ENCODE measurements around the gene TARS3.

TARS3 gene

DNA sequence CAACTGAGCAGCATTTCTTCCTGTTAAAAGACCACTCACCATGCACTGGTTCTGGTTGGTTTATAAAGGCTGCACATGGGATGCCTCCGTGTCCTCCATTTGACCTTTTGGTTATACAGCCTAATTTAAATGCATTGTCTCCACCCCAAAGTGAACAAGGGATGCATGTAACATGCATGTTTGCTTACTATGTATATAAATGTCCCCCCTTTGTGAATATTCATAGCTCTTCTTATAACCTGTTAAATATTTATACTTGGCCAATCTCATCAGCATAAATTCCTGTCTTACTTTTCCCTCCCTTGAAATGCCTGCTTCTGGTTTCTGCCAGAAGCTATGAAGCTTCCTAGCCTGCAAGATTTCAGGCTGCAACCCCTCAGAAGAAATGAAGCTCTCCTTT is 27.4 kb downstream of the TARS3 start:
- DNase-seq (ENCODE audit: insufficient read length) (no peak), FAIRE-seq (no peak)
- TF ChIP-seq TAF1 (IDR thresholded peaks at IDR 0.05; ENCODE audit: borderline replicate concordance, low read depth, low read length) (no peak), POLR2A (IDR thresholded peaks at IDR 0.05; ENCODE audit: low read depth, low read length) (no peak), POLR2AphosphoS5 (IDR thresholded peaks at IDR 0.05; ENCODE audit: low read depth, low read length) (no peak)

DNA sequence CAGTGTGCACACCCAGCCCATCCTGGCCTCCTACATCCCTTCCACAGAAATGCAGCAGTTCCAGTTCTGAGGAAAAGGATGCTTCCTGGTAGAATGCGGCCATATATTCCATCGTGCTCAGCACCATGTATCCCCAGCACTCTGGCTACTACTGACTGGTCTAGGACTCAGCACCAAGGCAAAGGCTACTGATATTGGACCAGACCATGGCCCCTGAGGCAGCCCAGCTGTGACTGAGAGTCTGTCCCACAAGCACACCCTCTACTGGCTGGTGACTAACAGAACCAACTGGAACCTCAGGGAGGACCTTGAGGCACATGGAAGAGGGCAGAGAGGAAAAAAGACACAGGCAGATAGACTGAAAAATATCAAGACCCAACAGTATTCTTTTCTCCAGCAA is 30.0 kb downstream of the TARS3 start:
- FAIRE-seq = no peak
- TF ChIP-seq POLR2A (IDR thresholded peaks at IDR 0.05; ENCODE audit: low read depth, low read length) (no peak), TAF1 (IDR thresholded peaks at IDR 0.05; ENCODE audit: borderline replicate concordance, low read depth, low read length) (no peak), POLR2AphosphoS5 (IDR thresholded peaks at IDR 0.05; ENCODE audit: low read depth, low read length) (no peak)

DNA sequence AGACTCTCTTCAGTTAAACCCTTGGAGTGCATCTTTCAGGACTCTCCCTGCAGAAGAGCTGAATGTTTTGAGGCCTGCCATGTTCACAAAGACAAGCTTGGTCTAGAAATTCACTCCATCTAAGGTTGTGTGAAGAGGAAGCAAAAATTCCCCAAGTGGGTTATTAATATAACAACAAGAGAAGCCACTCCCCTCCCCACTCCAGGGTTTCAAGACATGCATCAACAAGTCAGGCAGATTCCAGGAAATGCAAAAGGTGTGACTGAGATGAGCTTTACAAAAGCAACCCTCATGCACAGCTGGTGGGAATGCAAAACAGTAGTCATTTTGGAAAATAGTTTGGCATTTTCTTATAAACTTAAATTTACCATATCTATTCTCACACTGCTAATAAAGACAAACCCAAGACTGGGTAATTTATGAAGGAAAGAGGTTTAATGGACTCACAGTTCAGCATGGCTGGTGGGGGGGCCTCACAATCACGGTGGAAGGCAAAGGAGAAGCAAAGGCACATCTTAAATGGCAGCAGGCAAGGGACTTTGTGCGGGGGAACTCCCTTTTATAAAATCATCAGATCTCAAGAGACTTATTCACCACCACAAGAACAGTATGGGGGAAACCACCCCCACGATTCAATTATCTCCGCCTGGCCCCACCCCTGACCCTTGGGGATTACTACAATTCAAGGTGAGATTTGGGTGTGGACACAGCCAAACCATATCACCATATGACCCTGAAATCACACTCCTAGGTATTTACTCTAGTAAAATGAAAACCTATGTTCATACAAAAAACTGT is 31.3 kb downstream of the TARS3 start:
- no peak for TF ChIP-seq TAF1 (IDR thresholded peaks at IDR 0.05; ENCODE audit: borderline replicate concordance, low read depth, low read length)
- TF ChIP-seq POLR2AphosphoS5 (IDR thresholded peaks at IDR 0.05; ENCODE audit: low read depth, low read length) = no peak
- TF ChIP-seq POLR2A (IDR thresholded peaks at IDR 0.05; ENCODE audit: low read depth, low read length) = no peak
- DNase-seq (ENCODE audit: insufficient read length) (no peak), FAIRE-seq (no peak)

More for the DNA sequence above, 30.0 kb downstream of the TARS3 start:
- DNase-seq (ENCODE audit: insufficient read length) = no peak

DNA sequence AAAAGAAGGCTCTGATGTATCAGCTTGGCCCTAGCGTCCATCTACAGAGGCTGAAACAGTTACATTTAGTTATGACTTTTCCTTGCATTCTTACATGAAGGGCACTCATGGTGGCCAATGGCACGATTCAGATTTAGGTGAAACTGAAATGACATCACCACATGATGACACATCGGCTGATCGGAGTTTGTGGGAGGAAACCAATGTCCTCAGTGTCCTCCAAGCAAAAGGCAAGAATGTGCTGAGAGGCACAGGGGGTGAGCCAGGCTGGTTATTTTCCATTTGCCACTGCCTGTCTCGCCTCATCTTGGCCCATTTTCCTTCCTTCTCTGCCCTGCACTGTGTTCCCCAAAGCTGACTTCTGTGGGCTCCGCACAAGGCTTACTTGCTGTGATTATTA is 34.4 kb downstream of the TARS3 start:
- DNase-seq (ENCODE audit: insufficient read length) (no peak), FAIRE-seq (no peak)
- no peak for TF ChIP-seq POLR2AphosphoS5 (IDR thresholded peaks at IDR 0.05; ENCODE audit: low read depth, low read length)

DNA sequence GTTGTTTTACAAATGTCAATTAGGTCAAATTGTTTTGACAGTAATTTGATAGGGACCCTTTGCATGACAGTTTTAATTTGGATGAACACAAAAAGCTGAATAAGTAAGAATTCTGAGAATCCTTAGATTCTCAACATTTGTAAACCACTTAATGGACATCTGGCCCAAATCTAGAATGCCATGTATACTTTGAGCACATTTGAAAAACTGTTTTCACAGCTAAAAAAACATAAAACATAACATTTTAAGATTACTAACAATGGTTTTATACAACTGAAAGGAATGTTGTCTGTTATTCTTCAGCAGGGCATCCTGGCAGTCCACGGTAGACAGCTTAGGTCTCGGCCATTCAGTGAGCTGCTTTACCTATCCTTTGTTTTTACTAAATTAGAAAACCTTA is 37.6 kb downstream of the TARS3 start:
- TF ChIP-seq POLR2AphosphoS5 (IDR thresholded peaks at IDR 0.05; ENCODE audit: low read depth, low read length) (no peak), TAF1 (IDR thresholded peaks at IDR 0.05; ENCODE audit: borderline replicate concordance, low read depth, low read length) (no peak), POLR2A (IDR thresholded peaks at IDR 0.05; ENCODE audit: low read depth, low read length) (no peak)
- no peak for FAIRE-seq
- no peak for DNase-seq (ENCODE audit: insufficient read length)

DNA sequence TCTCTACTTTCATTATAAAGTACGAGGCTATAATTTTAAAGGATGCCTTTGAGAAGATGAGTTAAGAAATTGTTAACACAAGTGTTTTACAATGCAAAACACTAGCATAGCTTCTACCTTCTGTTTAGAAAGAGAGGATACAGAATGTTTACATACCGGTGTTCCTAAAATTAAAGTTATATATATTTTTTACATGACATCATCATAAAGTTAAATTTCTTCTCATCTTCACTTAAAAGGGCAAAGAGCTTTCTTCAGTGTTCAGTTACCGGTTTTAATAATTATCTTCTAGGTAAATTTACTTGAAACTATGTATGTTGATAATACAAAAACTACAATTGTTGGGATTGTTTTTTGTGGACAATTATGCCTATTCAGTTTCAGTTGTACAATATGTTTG is 39.4 kb downstream of the TARS3 start:
- DNase-seq (ENCODE audit: insufficient read length) = no peak
- no peak for FAIRE-seq
- TF ChIP-seq POLR2A (IDR thresholded peaks at IDR 0.05; ENCODE audit: low read depth, low read length) (no peak), TAF1 (IDR thresholded peaks at IDR 0.05; ENCODE audit: borderline replicate concordance, low read depth, low read length) (no peak), POLR2AphosphoS5 (IDR thresholded peaks at IDR 0.05; ENCODE audit: low read depth, low read length) (no peak)

DNA sequence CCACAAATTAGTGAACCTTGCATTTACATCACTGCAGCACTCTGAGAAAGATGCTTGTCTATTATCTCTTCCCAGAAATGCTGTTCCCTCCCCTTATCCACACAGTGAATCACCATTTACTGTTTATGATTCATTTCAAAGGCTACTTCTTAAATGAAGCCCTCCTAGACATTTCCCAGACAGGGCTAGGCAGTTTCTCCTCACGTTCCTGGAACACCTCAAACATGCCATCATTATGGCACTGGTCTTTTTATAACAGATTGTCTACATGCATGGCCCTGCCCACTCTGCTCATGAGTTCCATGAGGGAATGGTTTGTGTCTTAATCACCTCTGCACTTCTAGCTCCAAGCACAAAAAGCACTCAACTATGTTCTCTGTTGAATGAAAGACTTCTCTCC is 39.9 kb downstream of the TARS3 start:
- TF ChIP-seq POLR2A (IDR thresholded peaks at IDR 0.05; ENCODE audit: low read depth, low read length) = no peak
- TF ChIP-seq POLR2AphosphoS5 (IDR thresholded peaks at IDR 0.05; ENCODE audit: low read depth, low read length) = no peak
- no peak for TF ChIP-seq TAF1 (IDR thresholded peaks at IDR 0.05; ENCODE audit: borderline replicate concordance, low read depth, low read length)
- no peak for DNase-seq (ENCODE audit: insufficient read length)
- no peak for FAIRE-seq

DNA sequence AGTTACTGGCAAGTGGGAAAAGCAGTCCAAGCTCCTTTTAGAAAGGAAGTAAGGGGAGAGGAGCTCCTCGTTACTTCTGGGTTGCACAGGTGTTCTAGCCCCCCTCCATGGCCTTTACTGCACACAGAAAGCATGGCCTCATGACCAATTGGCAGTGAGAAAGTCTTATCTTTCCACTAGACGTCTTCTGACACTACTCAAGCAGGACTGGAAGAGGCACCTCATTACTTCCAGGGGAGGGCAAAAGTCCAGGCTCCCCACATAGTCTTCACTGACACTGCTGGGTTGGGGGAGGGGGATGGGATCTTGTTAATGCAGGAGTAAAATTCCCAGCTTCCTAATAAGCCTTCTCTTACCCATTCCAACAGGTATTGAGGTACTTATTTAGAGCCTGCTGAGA is 44.5 kb downstream of the TARS3 start:
- FAIRE-seq = no peak
- no peak for DNase-seq (ENCODE audit: insufficient read length)
- TF ChIP-seq POLR2A (IDR thresholded peaks at IDR 0.05; ENCODE audit: low read depth, low read length) = no peak
- TF ChIP-seq POLR2AphosphoS5 (IDR thresholded peaks at IDR 0.05; ENCODE audit: low read depth, low read length) = no peak
- TF ChIP-seq TAF1 (IDR thresholded peaks at IDR 0.05; ENCODE audit: borderline replicate concordance, low read depth, low read length) = no peak

DNA sequence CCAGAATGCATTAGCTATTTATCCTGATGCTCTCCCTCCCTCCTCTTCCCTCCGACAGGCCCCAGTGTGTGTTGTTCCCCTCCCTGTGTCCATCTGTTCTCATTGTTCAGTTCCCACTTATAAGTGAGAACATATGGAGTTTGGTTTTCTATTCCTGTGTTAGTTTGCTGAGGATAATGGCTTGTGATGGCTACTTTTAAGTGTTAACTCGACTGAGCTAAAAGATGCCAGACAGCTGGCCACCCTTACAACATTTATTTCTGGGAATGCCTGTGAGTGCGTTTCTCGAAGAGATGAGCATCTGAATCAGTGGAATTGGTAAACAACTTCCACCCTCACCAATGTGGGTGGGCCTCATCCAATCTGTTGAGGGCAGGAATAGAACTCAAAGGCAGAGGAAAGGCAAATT is 47.3 kb downstream of the TARS3 start:
- FAIRE-seq = no peak
- TF ChIP-seq POLR2A (IDR thresholded peaks at IDR 0.05; ENCODE audit: low read depth, low read length) = no peak
- DNase-seq (ENCODE audit: insufficient read length) = no peak

DNA sequence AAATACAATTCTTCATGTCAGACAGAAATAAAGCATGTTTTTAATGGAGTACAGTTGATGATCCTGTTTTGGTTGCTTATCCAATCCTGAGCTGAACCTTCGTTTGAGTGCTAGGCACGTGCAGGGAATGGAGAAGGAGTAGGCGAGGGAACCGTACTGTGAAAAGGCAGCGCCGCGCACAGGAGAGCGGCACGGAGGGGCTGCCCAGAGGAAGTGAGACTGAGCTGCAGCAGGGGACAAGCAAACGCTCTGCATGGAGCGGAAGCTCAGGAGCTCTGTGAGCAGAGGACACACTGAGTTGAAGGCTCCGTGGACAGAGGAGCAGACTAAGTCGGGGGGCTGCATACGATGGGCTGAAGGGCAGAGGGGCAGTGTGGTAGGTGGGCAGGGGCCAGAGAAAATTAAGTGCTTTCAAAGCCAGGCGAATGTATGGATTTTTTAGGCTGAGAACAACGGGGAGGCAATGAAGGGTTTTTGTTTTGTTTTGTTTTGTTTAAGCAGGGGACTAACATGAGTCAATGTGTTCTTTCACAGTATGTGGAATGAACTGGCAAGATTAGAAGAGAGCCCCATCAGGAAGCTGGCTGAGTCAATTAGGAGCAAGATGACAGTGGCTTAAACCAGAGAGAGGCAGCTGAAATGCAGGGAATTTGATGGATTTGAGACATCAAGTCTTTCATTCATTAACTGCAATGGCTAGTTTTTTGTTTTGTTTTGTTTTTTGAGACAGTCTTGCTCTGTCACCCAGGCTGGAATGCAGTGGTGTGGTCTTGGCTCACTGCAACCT is 48.3 kb downstream of the TARS3 start:
- peak; percentile 90 for FAIRE-seq
- 0 out of 2 replicates have a peak, but pooled peaks have one; percentile 46 for TF ChIP-seq POLR2AphosphoS5 (IDR thresholded peaks at IDR 0.05; ENCODE audit: low read depth, low read length)
- peak; percentile 53; the same call in 1 of the 2 replicates for TF ChIP-seq POLR2A (IDR thresholded peaks at IDR 0.05; ENCODE audit: low read depth, low read length)
- no peak for TF ChIP-seq TAF1 (IDR thresholded peaks at IDR 0.05; ENCODE audit: borderline replicate concordance, low read depth, low read length)
- peak; percentile 19 for DNase-seq (ENCODE audit: insufficient read length)

DNA sequence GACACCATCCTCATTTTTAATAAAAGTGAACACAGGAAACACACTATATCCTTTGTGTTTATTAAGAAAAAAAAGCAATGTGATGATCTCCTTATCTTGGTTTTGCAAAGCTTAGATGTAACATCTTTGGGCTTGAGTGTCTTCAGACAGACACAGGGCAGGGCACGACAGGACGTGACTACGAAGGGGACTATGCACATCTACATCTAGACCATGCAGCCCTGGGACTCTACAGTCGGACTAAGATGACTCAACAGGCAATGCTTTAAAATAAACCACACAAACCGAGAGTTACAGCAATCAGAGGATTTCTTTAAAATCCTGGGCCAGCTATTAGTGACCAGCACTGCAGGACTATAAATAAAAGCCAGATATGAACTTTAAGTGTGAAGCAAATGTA is 49.3 kb downstream of the TARS3 start:
- no peak for DNase-seq (ENCODE audit: insufficient read length)
- FAIRE-seq = no peak
- TF ChIP-seq POLR2AphosphoS5 (IDR thresholded peaks at IDR 0.05; ENCODE audit: low read depth, low read length) (no peak), TAF1 (IDR thresholded peaks at IDR 0.05; ENCODE audit: borderline replicate concordance, low read depth, low read length) (no peak)

DNA sequence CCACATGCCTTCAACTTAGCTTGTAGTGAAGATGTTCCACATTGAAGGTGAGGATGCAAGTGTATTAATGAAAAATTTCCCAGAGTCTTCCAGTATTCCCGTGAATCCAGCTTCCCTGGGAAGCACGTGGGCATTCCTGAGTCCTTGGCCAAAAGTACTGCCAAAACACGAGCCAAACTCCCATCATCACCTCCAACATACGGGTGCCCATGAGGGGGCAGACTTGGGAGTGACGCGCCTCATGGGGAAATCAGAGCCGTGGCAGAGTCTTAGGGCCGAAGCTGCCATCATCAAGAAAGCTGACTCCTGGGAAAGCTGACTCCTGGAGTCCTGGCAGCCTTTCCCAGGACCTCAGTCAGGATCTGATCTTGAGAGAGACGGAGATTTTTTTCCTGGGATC is 52.0 kb downstream of the TARS3 start:
- no peak for FAIRE-seq

More for the DNA sequence above, 52.0 kb downstream of the TARS3 start:
- DNase-seq (ENCODE audit: insufficient read length) = no peak
- TF ChIP-seq TAF1 (IDR thresholded peaks at IDR 0.05; ENCODE audit: borderline replicate concordance, low read depth, low read length) = no peak
- no peak for TF ChIP-seq POLR2A (IDR thresholded peaks at IDR 0.05; ENCODE audit: low read depth, low read length)
- TF ChIP-seq POLR2AphosphoS5 (IDR thresholded peaks at IDR 0.05; ENCODE audit: low read depth, low read length) = no peak
